Thymus (tissue), 11 donors: Measurements from ENCODE around the gene CTNND1. TPM values are rescaled to one million over a fixed set of nuclear protein-coding genes. Genes with fewer than 3 reads are reported as not detected.
"Not testable (repeated sequence)": the region's sequence is repeated elsewhere in the genome, so short reads cannot be mapped to it uniquely, and the experiment has no call there.

ENCODE experiments used
- DNase-seq, 9 donors: peaks; one replicate each; pipeline ENCODE4 v3.0.0-alpha.2; 2013; ENCODE audit warnings: low spot score in 9 of 9, low read depth in 6 of 9, missing footprints in 1 of 9
- H3K27ac ChIP-seq, 2 donors: one replicate each; pipeline ENCODE4 v1.5.1; 2013; ENCODE audit warnings: control low read depth in 1 of 2, low read depth in 1 of 2, low read length in 1 of 2, mild to moderate bottlenecking in 1 of 2, moderate library complexity in 1 of 2
- H3K27me3 ChIP-seq, 2 donors: one replicate each; pipeline ENCODE4 v1.5.1; 2013; ENCODE audit warnings: low read length in 1 of 2; ENCODE audit not compliant: control insufficient read depth in 2 of 2, insufficient read depth in 1 of 2
- H3K36me3 ChIP-seq, 2 donors: one replicate each; pipeline ENCODE4 v1.5.1; 2013; ENCODE audit warnings: low read length in 1 of 2, mild to moderate bottlenecking in 1 of 2, moderate library complexity in 1 of 2; ENCODE audit not compliant: control insufficient read depth in 2 of 2, insufficient read depth in 2 of 2
- H3K4me1 ChIP-seq, 2 donors: one replicate each; pipeline ENCODE4 v1.5.1; 2013; ENCODE audit warnings: low read length in 2 of 2; ENCODE audit not compliant: control insufficient read depth in 2 of 2, insufficient read depth in 2 of 2
- H3K4me3 ChIP-seq, 2 donors: one replicate each; pipeline ENCODE4 v1.5.1; 2013; ENCODE audit warnings: low read length in 2 of 2, control low read depth in 1 of 2, mild to moderate bottlenecking in 1 of 2
- H3K9me3 ChIP-seq, 2 donors: one replicate each; pipeline ENCODE4 v1.5.1; 2013; ENCODE audit warnings: low read length in 1 of 2, mild to moderate bottlenecking in 1 of 2; ENCODE audit not compliant: control insufficient read depth in 2 of 2, insufficient read depth in 1 of 2
- WGBS: extraction: QIAGEN DNeasy Blood & Tissue Kit; methylation state at CpG from one replicate; pipeline ENCODE4 v1.1.7; 2013; 5-methylcytosine and 5-hydroxymethylcytosine counted together
- polyA plus RNA-seq: library from polyadenylated mRNA; stranded (reverse); fragments of 200-250 nt; gene quantifications from one replicate; pipeline ENCODE4 v1.2.3, GENCODE V29; 2013
- total RNA-seq: library from RNA; stranded (reverse); fragments of 120-200 nt; gene quantifications from one replicate; pipeline ENCODE4 v1.2.4, GENCODE V29; 2013
- donor health status: healthy.

The CTNND1 gene
- total and polyA plus RNA-seq, 2 donors = 34.9 to 38.6 TPM

- 85% methylated on average over 5 of the region's 5 CpGs for WGBS
- no peak for DNase-seq
- Histone ChIP-seq H3K4me1 (no peaks in the 10 kb centered on the region), H3K27me3 (no peaks in the 10 kb centered on the region), H3K36me3 (peaks cover 9 to 29% of the 10 kb centered on the region in 2 donors), H3K27ac (no peak overlapping the region), H3K4me3 (no peak overlapping the region), H3K9me3 (no peaks in the 10 kb centered on the region)
These were observed 54.3 kb downstream of the CTNND1 start for GRCh38 chr11:57815877-57816276.

- WGBS = 99% methylated on average over 1 of the region's 1 CpG
- peaks cover 9 to 26% of the 10 kb centered on the region in 2 donors for H3K36me3 ChIP-seq
- no peaks in the 10 kb centered on the region for H3K4me1 ChIP-seq
- H3K4me3 ChIP-seq = no peak overlapping the region
- no peak overlapping the region for H3K27ac ChIP-seq
- no peak for DNase-seq
- no peaks in the 10 kb centered on the region for H3K9me3 ChIP-seq
- H3K27me3 ChIP-seq = no peaks in the 10 kb centered on the region
These were observed 57.2 kb downstream of the CTNND1 start for GRCh38 chr11:57818812-57819211.

- no peaks in the 10 kb centered on the region for H3K4me1 ChIP-seq
- H3K36me3 ChIP-seq = peaks cover 9 to 26% of the 10 kb centered on the region in 2 donors
These were observed 57.8 kb downstream of the CTNND1 start for GRCh38 chr11:57819252-57819979.

GRCh38 chr11:57823859-57824258 lies 62.3 kb downstream of the CTNND1 start:
- Histone ChIP-seq H3K36me3 (no peaks in the 10 kb centered on the region), H3K9me3 (no peaks in the 10 kb centered on the region), H3K4me1 (no peaks in the 10 kb centered on the region), H3K27ac (no peak overlapping the region), H3K27me3 (no peaks in the 10 kb centered on the region), H3K4me3 (no peak overlapping the region)
- DNase-seq = no peak
- WGBS = 98% methylated on average over 1 of the region's 1 CpG

More at GRCh38 chr11:57819252-57819979, 57.8 kb downstream of the CTNND1 start:
- Histone ChIP-seq H3K27ac (no peak overlapping the region), H3K27me3 (no peaks in the 10 kb centered on the region), H3K9me3 (no peaks in the 10 kb centered on the region), H3K4me3 (no peak overlapping the region)
- no peak for DNase-seq
- 97% methylated on average over 7 of the region's 7 CpGs for WGBS

GRCh38 chr11:57834852-57835251 lies 73.2 kb downstream of the CTNND1 start:
- Histone ChIP-seq H3K36me3 (no peaks in the 10 kb centered on the region), H3K27ac (no peak overlapping the region), H3K4me1 (no peaks in the 10 kb centered on the region), H3K27me3 (no peaks in the 10 kb centered on the region), H3K9me3 (no peaks in the 10 kb centered on the region), H3K4me3 (no peak overlapping the region)
- WGBS = 100% methylated on average over 1 of the region's 1 CpG
- no peak for DNase-seq

GRCh38 chr11:57838609-57839008 lies 77.0 kb downstream of the CTNND1 start:
- H3K27ac ChIP-seq, H3K27me3 ChIP-seq, H3K36me3 ChIP-seq, H3K4me3 ChIP-seq, DNase-seq, H3K9me3 ChIP-seq, H3K4me1 ChIP-seq: not testable (repeated sequence)
- 97% methylated on average over 3 of the region's 3 CpGs for WGBS

- H3K4me1 ChIP-seq = no peaks in the 10 kb centered on the region
- DNase-seq = no peak
These were observed 81.3 kb downstream of the CTNND1 start for GRCh38 chr11:57842873-57843272.

GRCh38 chr11:57867966-57868365 lies 106.4 kb downstream of the CTNND1 start:
- Histone ChIP-seq H3K36me3 (no peaks in the 10 kb centered on the region), H3K9me3 (no peaks in the 10 kb centered on the region), H3K4me1 (no peaks in the 10 kb centered on the region), H3K27ac (no peak overlapping the region), H3K27me3 (no peaks in the 10 kb centered on the region), H3K4me3 (no peak overlapping the region)
- no peak for DNase-seq

More at GRCh38 chr11:57842873-57843272, 81.3 kb downstream of the CTNND1 start:
- Histone ChIP-seq H3K36me3 (no peaks in the 10 kb centered on the region), H3K27me3 (no peaks in the 10 kb centered on the region), H3K9me3 (no peaks in the 10 kb centered on the region), H3K27ac (no peak overlapping the region), H3K4me3 (no peak overlapping the region)
- 10% methylated on average over 1 of the region's 1 CpG for WGBS

- DNase-seq = no peak
- no peak overlapping the region for H3K27ac ChIP-seq
- H3K4me1 ChIP-seq = no peaks in the 10 kb centered on the region
- 93% methylated on average over 2 of the region's 2 CpGs for WGBS
- no peaks in the 10 kb centered on the region for H3K27me3 ChIP-seq
- no peaks in the 10 kb centered on the region for H3K36me3 ChIP-seq
- no peaks in the 10 kb centered on the region for H3K9me3 ChIP-seq
- no peak overlapping the region for H3K4me3 ChIP-seq
These were observed 106.9 kb downstream of the CTNND1 start for GRCh38 chr11:57868491-57868890.
